Measurements from ENCODE around the gene OCSTAMP. TPM values are rescaled to one million over a fixed set of nuclear protein-coding genes. Genes with fewer than 3 reads are reported as not detected.

The OCSTAMP gene, protein sequence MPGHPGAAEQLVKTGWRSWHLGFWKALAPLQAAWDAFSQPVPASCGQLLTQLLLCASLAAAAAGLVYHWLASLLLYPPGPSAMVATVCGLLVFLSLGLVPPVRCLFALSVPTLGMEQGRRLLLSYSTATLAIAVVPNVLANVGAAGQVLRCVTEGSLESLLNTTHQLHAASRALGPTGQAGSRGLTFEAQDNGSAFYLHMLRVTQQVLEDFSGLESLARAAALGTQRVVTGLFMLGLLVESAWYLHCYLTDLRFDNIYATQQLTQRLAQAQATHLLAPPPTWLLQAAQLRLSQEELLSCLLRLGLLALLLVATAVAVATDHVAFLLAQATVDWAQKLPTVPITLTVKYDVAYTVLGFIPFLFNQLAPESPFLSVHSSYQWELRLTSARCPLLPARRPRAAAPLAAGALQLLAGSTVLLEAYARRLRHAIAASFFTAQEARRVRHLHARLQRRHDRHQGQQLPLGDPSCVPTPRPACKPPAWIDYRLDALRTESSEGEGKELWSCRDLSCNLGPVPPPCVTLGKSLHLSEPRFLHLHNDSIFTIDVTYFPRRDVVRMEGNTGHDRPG
- polyA plus RNA-seq: not detected

GRCh38 chr20:46550461-46550860, at the start of gene OCSTAMP:
OCSTAMP (minus strand) TSS chr20:46550654; CDS start chr20:46550560, 94 bp downstream.
- H3K36me3 ChIP-seq (ENCODE audit: control insufficient read depth in 2 of 2, insufficient read depth in 2 of 2, low read length in 1 of 2): no peaks in the 10 kb centered on the region
- no peaks in the 10 kb centered on the region for H3K4me1 ChIP-seq (ENCODE audit: control insufficient read depth in 2 of 2, insufficient read depth in 2 of 2, low read length in 1 of 2)
- 60 to 65% methylated on average over 9 of the region's 9 CpGs for WGBS, 2 donors

DNA sequence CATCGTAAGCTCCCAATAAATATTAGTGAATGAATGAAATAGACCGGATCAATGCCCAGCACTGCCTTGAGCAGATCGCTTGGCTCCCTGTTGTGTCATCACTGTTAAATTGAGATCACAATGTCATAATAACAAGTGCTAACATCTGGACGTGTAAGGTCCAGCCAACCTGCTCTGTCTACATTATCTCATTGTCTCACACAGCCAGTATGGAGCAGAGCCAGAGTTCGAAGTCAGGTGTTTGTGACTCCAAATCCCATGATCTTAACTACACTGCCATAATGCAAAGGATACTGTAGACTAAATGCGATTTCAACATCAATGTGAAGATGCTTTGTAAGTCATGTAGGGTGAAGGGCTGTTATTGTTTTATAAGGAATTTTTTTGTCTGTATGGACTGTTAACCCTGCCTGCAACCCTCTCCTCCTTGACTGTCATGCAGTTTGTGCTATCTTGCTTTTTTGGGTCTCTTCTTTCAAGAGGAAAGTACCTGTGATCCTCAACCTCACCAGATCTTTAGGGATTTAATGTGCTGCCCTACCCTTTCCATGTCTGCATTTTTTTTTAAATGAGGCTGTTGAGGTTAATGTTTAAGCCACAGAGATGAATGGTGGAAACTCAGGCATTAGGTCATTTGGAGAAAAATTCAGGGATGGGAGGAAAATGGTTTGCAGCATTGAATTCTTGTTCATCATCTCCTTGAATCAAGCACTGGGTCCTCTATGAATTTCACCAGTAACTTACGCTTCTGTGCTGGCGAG, 49.0 kb upstream of the OCSTAMP start:
- no peak overlapping the region for H3K27ac ChIP-seq (ENCODE audit: low read depth in 2 of 2, low read length in 1 of 2)
- H3K4me3 ChIP-seq (ENCODE audit: low read depth in 1 of 2, low read length in 2 of 2): no peak overlapping the region
- no peaks in the 10 kb centered on the region for H3K4me1 ChIP-seq (ENCODE audit: control insufficient read depth in 2 of 2, insufficient read depth in 2 of 2, low read length in 1 of 2)
- 85 to 86% methylated on average over 8 of the region's 8 CpGs for WGBS, 2 donors
- H3K36me3 ChIP-seq (ENCODE audit: control insufficient read depth in 2 of 2, insufficient read depth in 2 of 2, low read length in 1 of 2): no peaks in the 10 kb centered on the region
- no peaks in the 10 kb centered on the region for H3K9me3 ChIP-seq (ENCODE audit: control insufficient read depth in 2 of 2, insufficient read depth in 1 of 2, low read depth in 1 of 2, low read length in 1 of 2)
- H3K27me3 ChIP-seq (ENCODE audit: control insufficient read depth in 1 of 2, insufficient read depth in 2 of 2, low read length in 2 of 2): no peaks in the 10 kb centered on the region

More at GRCh38 chr20:46550461-46550860, at the start of gene OCSTAMP:
- H3K27ac ChIP-seq (ENCODE audit: low read depth in 2 of 2, low read length in 1 of 2): no peak within 1 kb of the TSS
- no peak within 1 kb of the TSS for H3K4me3 ChIP-seq (ENCODE audit: low read depth in 1 of 2, low read length in 2 of 2)
- H3K27me3 ChIP-seq (ENCODE audit: control insufficient read depth in 1 of 2, insufficient read depth in 2 of 2, low read length in 2 of 2): no peaks in the 10 kb centered on the region
- no peaks in the 10 kb centered on the region for H3K9me3 ChIP-seq (ENCODE audit: control insufficient read depth in 2 of 2, insufficient read depth in 1 of 2, low read depth in 1 of 2, low read length in 1 of 2)

- H3K36me3 ChIP-seq (ENCODE audit: control insufficient read depth in 2 of 2, insufficient read depth in 2 of 2, low read length in 1 of 2): no peaks in the 10 kb centered on the region
- H3K4me1 ChIP-seq (ENCODE audit: control insufficient read depth in 2 of 2, insufficient read depth in 2 of 2, low read length in 1 of 2): no peaks in the 10 kb centered on the region
- 88% methylated on average over 8 of the region's 8 CpGs for WGBS, 2 donors
- H3K4me3 ChIP-seq (ENCODE audit: low read depth in 1 of 2, low read length in 2 of 2): no peak overlapping the region
- no peaks in the 10 kb centered on the region for H3K9me3 ChIP-seq (ENCODE audit: control insufficient read depth in 2 of 2, insufficient read depth in 1 of 2, low read depth in 1 of 2, low read length in 1 of 2)
- no peaks in the 10 kb centered on the region for H3K27me3 ChIP-seq (ENCODE audit: control insufficient read depth in 1 of 2, insufficient read depth in 2 of 2, low read length in 2 of 2)
- H3K27ac ChIP-seq (ENCODE audit: low read depth in 2 of 2, low read length in 1 of 2): no peak overlapping the region
Observed at GRCh38 chr20:46595933-46596332, 45.5 kb upstream of the OCSTAMP start.

DNA sequence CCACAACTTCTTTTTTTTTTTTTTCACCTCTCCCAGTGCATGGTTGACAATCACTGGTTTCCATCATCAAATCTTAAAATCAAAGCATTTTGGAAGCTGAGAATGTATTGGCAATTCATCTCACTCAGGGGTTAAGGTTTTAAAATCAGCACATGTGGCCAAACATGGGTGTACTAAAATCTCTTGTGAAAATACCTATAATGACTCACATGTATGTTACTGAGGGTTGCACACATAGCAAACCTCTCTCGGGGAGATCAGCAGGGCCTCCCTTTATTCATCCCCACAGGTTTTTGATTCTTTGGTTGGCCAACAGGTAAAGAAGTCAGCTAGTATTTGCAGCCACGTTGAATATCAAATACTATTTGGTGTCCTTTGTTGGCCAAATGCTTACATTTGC, 44.3 kb upstream of the OCSTAMP start:
- Histone ChIP-seq H3K27ac (ENCODE audit: low read depth in 2 of 2, low read length in 1 of 2) (no peak overlapping the region), H3K4me1 (ENCODE audit: control insufficient read depth in 2 of 2, insufficient read depth in 2 of 2, low read length in 1 of 2) (no peaks in the 10 kb centered on the region), H3K9me3 (ENCODE audit: control insufficient read depth in 2 of 2, insufficient read depth in 1 of 2, low read depth in 1 of 2, low read length in 1 of 2) (no peaks in the 10 kb centered on the region), H3K4me3 (ENCODE audit: low read depth in 1 of 2, low read length in 2 of 2) (no peak overlapping the region), H3K27me3 (ENCODE audit: control insufficient read depth in 1 of 2, insufficient read depth in 2 of 2, low read length in 2 of 2) (no peaks in the 10 kb centered on the region), H3K36me3 (ENCODE audit: control insufficient read depth in 2 of 2, insufficient read depth in 2 of 2, low read length in 1 of 2) (no peaks in the 10 kb centered on the region)
- 44 to 57% methylated on average over 2 of the region's 2 CpGs for WGBS, 2 donors

DNA sequence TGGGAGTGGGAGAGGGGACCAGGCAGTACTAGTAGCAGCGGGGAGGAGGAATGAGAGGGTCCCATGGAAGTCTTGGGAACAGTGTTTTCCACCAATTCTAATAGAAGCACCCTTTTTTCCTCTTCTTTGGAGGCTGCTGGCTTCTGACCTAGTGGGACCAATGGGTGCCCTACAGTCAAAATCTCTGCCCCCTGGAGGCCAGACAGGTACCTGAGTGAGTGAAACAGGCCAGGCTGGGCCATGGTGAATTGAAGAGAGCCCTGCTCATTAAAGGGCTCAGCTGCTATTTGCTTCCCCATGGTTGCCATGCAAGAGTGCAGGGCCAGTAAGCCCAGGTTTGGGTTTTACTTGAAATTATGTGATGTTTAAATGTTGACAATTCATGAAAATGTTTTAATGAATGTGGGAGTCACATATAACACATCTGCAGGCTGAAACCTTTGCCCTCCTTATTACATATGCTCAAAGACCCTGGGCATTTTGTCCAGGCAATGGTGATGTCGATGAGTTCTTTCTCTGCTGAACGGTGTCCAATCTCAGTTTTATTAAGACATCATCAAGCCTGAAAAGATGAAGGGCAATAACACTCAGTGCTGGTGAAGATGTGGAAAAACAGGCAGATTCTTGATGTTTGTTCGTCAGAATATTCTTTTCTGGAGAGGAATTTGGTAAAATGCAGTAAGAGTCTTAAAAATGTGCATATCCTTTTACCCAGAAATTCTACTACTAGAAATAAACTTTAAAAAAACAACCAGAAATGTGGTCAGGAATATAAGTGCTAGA, 42.3 kb upstream of the OCSTAMP start:
- no peak overlapping the region for H3K27ac ChIP-seq (ENCODE audit: low read depth in 2 of 2, low read length in 1 of 2)
- H3K4me1 ChIP-seq (ENCODE audit: control insufficient read depth in 2 of 2, insufficient read depth in 2 of 2, low read length in 1 of 2): no peaks in the 10 kb centered on the region
- no peaks in the 10 kb centered on the region for H3K36me3 ChIP-seq (ENCODE audit: control insufficient read depth in 2 of 2, insufficient read depth in 2 of 2, low read length in 1 of 2)
- no peaks in the 10 kb centered on the region for H3K27me3 ChIP-seq (ENCODE audit: control insufficient read depth in 1 of 2, insufficient read depth in 2 of 2, low read length in 2 of 2)
- 93 to 99% methylated on average over 4 of the region's 4 CpGs for WGBS, 2 donors
- H3K4me3 ChIP-seq (ENCODE audit: low read depth in 1 of 2, low read length in 2 of 2): no peak overlapping the region
- H3K9me3 ChIP-seq (ENCODE audit: control insufficient read depth in 2 of 2, insufficient read depth in 1 of 2, low read depth in 1 of 2, low read length in 1 of 2): no peaks in the 10 kb centered on the region

- no peaks in the 10 kb centered on the region for H3K36me3 ChIP-seq (ENCODE audit: control insufficient read depth in 2 of 2, insufficient read depth in 2 of 2, low read length in 1 of 2)
- 39% methylated on average over 1 of the region's 1 CpG for WGBS, 2 donors
- H3K4me1 ChIP-seq (ENCODE audit: control insufficient read depth in 2 of 2, insufficient read depth in 2 of 2, low read length in 1 of 2): no peaks in the 10 kb centered on the region
Observed at GRCh38 chr20:46590443-46590842, 40.0 kb upstream of the OCSTAMP start.

DNA sequence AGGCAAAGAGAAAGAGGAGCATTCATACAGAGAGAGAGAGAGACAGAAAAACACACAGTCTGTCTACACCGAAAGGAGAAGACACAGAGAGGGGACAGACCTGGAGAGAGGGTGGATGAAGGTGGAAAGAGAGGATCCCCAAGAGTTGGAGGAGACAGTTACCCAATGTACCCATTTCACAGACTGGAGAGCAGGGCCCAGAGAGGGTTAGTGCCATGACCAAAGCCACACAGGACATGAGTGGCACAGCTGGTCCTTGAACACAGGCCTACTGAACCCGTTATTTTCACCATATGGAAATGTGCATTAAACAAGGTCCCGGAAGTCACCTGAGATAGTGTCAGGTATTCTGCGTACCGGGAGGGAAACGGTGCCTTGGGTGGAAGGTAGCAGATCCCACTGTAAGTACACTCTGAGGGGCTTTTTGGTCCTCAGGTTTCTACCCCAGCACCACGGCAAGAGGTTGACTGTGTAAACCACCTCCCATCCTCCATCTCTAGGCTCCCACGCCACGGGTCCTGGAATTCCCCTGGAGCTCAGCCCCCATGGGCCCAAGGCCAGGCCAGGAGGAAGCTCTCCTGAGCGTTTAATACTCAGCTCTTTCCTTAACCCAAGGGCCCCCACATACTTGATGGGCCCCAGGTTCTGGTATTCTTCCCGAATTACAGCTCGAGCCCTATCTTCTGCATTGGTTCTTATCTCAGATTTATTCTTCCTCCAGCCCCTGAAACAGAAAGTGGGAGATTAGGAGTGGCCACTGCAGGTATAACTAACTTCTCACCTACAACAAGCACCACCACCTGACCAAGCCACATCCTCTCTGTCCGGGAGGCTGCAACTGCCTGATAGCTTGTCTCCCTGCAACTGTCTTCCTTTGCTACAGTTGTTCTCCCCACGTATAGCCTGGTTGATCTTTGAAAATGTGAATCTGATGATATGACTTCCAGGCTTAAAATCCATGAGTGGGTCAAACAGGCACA, 38.4 kb upstream of the OCSTAMP start:
- 76 to 78% methylated on average over 14 of the region's 14 CpGs for WGBS, 2 donors
- no peaks in the 10 kb centered on the region for H3K36me3 ChIP-seq (ENCODE audit: control insufficient read depth in 2 of 2, insufficient read depth in 2 of 2, low read length in 1 of 2)
- no peaks in the 10 kb centered on the region for H3K9me3 ChIP-seq (ENCODE audit: control insufficient read depth in 2 of 2, insufficient read depth in 1 of 2, low read depth in 1 of 2, low read length in 1 of 2)
- no peak overlapping the region for H3K4me3 ChIP-seq (ENCODE audit: low read depth in 1 of 2, low read length in 2 of 2)
- H3K27ac ChIP-seq (ENCODE audit: low read depth in 2 of 2, low read length in 1 of 2): no peak overlapping the region
- no peaks in the 10 kb centered on the region for H3K27me3 ChIP-seq (ENCODE audit: control insufficient read depth in 1 of 2, insufficient read depth in 2 of 2, low read length in 2 of 2)
- no peaks in the 10 kb centered on the region for H3K4me1 ChIP-seq (ENCODE audit: control insufficient read depth in 2 of 2, insufficient read depth in 2 of 2, low read length in 1 of 2)

More at GRCh38 chr20:46590443-46590842, 40.0 kb upstream of the OCSTAMP start:
- Histone ChIP-seq H3K27me3 (ENCODE audit: control insufficient read depth in 1 of 2, insufficient read depth in 2 of 2, low read length in 2 of 2) (no peaks in the 10 kb centered on the region), H3K4me3 (ENCODE audit: low read depth in 1 of 2, low read length in 2 of 2) (no peak overlapping the region), H3K9me3 (ENCODE audit: control insufficient read depth in 2 of 2, insufficient read depth in 1 of 2, low read depth in 1 of 2, low read length in 1 of 2) (no peaks in the 10 kb centered on the region), H3K27ac (ENCODE audit: low read depth in 2 of 2, low read length in 1 of 2) (no peak overlapping the region)

DNA sequence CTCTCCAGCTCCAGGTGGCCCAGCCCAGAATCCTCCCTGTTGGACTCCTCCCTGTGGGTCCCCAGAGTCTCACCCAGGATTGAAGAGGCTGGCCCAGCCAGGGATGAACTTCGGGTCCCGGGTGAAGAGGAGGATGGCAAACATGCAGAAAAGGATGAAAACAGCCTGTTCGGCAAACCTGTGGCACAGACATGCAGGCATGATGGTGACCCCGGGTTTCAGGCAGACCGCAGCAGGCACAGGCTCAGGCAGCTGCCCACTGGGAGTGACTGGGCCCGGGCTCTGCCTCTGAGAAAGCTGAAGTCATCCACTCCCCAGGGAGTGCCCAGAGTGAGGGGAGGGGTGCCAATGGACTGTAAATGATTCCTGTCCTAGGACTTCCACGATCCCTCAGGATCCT, 37.5 kb upstream of the OCSTAMP start:
- no peaks in the 10 kb centered on the region for H3K4me1 ChIP-seq (ENCODE audit: control insufficient read depth in 2 of 2, insufficient read depth in 2 of 2, low read length in 1 of 2)
- H3K27ac ChIP-seq (ENCODE audit: low read depth in 2 of 2, low read length in 1 of 2): no peak overlapping the region
- no peaks in the 10 kb centered on the region for H3K36me3 ChIP-seq (ENCODE audit: control insufficient read depth in 2 of 2, insufficient read depth in 2 of 2, low read length in 1 of 2)
- no peak overlapping the region for H3K4me3 ChIP-seq (ENCODE audit: low read depth in 1 of 2, low read length in 2 of 2)
- 73 to 84% methylated on average over 7 of the region's 7 CpGs for WGBS, 2 donors
- no peaks in the 10 kb centered on the region for H3K9me3 ChIP-seq (ENCODE audit: control insufficient read depth in 2 of 2, insufficient read depth in 1 of 2, low read depth in 1 of 2, low read length in 1 of 2)
- no peaks in the 10 kb centered on the region for H3K27me3 ChIP-seq (ENCODE audit: control insufficient read depth in 1 of 2, insufficient read depth in 2 of 2, low read length in 2 of 2)

Data from esophagus (tissue), 2 donors.